Ishikawa (cell line): Measurements from ENCODE around the gene RLN1.

Experiments
- CEBPB ChIP-seq: IDR thresholded peaks from 2 replicates; pipeline ENCODE4 v1.6.1; 2012
- EP300 ChIP-seq: IDR thresholded peaks from 2 replicates; pipeline ENCODE4 v1.6.1; 2012; ENCODE audit warnings: borderline replicate concordance
- MAX ChIP-seq: IDR thresholded peaks from 2 replicates; pipeline ENCODE4 v1.6.1; 2012
- RAD21 ChIP-seq: IDR thresholded peaks from 2 replicates; pipeline ENCODE4 v1.6.1; 2012; ENCODE audit warnings: low read depth
- TAF1 ChIP-seq: IDR thresholded peaks from 2 replicates; pipeline ENCODE4 v1.6.1; 2012; ENCODE audit warnings: low read depth, mild to moderate bottlenecking

- TF ChIP-seq RAD21 = no peak
- no peak for TF ChIP-seq TAF1
- TF ChIP-seq CEBPB = no peak
- no peak for TF ChIP-seq MAX
- TF ChIP-seq EP300 = no peak
Observed at GRCh38 chr9:5326893-5327548, 12.7 kb downstream of the RLN1 start.
